NOMO-1 treated with dmso at 0.1 percent for 144 hours (cell line): Measurements from ENCODE around the gene FLT1.

ENCODE experiments used
- DNase-seq: peaks from one replicate; lab custom pipeline; 2025; ENCODE audit not compliant: unreplicated experiment; lab: John Stamatoyannopoulos, UW

The FLT1 gene

GRCh38 chr13:28432816-28433560 is 61.9 kb downstream of the FLT1 start:
- no peak for DNase-seq

GRCh38 chr13:28429685-28430290 is 65.1 kb downstream of the FLT1 start:
- DNase-seq = no peak

- no peak for DNase-seq
Observed at GRCh38 chr13:28429096-28429495, 65.8 kb downstream of the FLT1 start.

GRCh38 chr13:28426381-28426780 is 68.5 kb downstream of the FLT1 start:
- DNase-seq = peak; percentile 39

GRCh38 chr13:28425793-28426192 is 69.1 kb downstream of the FLT1 start:
- no peak for DNase-seq

- DNase-seq = no peak
Observed at GRCh38 chr13:28424541-28424940, 70.4 kb downstream of the FLT1 start.

GRCh38 chr13:28423010-28423409 is 71.9 kb downstream of the FLT1 start:
- peak; percentile 91 for DNase-seq

- peak; percentile 36 for DNase-seq
Observed at GRCh38 chr13:28421676-28422410, 73.1 kb downstream of the FLT1 start.

GRCh38 chr13:28420704-28421103 is 74.2 kb downstream of the FLT1 start:
- no peak for DNase-seq

GRCh38 chr13:28415994-28416421 is 78.9 kb downstream of the FLT1 start:
- DNase-seq = peak; percentile 45

GRCh38 chr13:28413999-28414398 is 80.9 kb downstream of the FLT1 start:
- DNase-seq = no peak

- DNase-seq = no peak
Observed at GRCh38 chr13:28412981-28413380, 81.9 kb downstream of the FLT1 start.

- DNase-seq = no peak
Observed at GRCh38 chr13:28411831-28412353, 83.0 kb downstream of the FLT1 start.

GRCh38 chr13:28410096-28410495 is 84.8 kb downstream of the FLT1 start:
- DNase-seq = no peak

GRCh38 chr13:28409648-28410047 is 85.3 kb downstream of the FLT1 start:
- DNase-seq = no peak

GRCh38 chr13:28408863-28409262 is 86.1 kb downstream of the FLT1 start:
- DNase-seq = no peak

GRCh38 chr13:28408235-28408848 is 86.6 kb downstream of the FLT1 start:
- no peak for DNase-seq

GRCh38 chr13:28406733-28407266 is 88.1 kb downstream of the FLT1 start:
- no peak for DNase-seq

GRCh38 chr13:28402057-28402381 is 92.9 kb downstream of the FLT1 start:
- no peak for DNase-seq

GRCh38 chr13:28401303-28402056 is 93.4 kb downstream of the FLT1 start:
- peak; percentile 49 for DNase-seq
